ENCODE data around the gene FKBP14.
"Not testable (repeated sequence)": the region's sequence is repeated elsewhere in the genome, so short reads cannot be mapped to it uniquely, and the experiment has no call there.

The FKBP14 gene

GRCh38 chr7:30026229-30027064, at the start of gene FKBP14:
Gene FKBP14, minus strand, starts transcription at chr7:30026702. Its CDS starts 194 bp downstream, at chr7:30026508.
- DNase-seq, result peak; percentile 98

GRCh38 chr7:30074422-30075030, 48.0 kb upstream of the FKBP14 start:
- DNase-seq, result peak; percentile 81

GRCh38 chr7:30072735-30073134, 46.2 kb upstream of the FKBP14 start:
- no peak for DNase-seq

GRCh38 chr7:30070052-30070451, 43.5 kb upstream of the FKBP14 start:
- DNase-seq, result no peak

- DNase-seq, result no peak
Measured at GRCh38 chr7:30069096-30069867, 42.8 kb upstream of the FKBP14 start.

GRCh38 chr7:30068117-30068516, 41.6 kb upstream of the FKBP14 start:
- no peak for DNase-seq

GRCh38 chr7:30066687-30067086, 40.2 kb upstream of the FKBP14 start:
- DNase-seq, result no peak

- no peak for DNase-seq
Measured at GRCh38 chr7:30065746-30066145, 39.2 kb upstream of the FKBP14 start.

- no peak for DNase-seq
Measured at GRCh38 chr7:30062587-30062986, 36.1 kb upstream of the FKBP14 start.

GRCh38 chr7:30061786-30062185, 35.3 kb upstream of the FKBP14 start:
- DNase-seq, result not testable (repeated sequence)

GRCh38 chr7:30057741-30058140, 31.2 kb upstream of the FKBP14 start:
- DNase-seq, result no peak

- no peak for DNase-seq
Measured at GRCh38 chr7:30053068-30053467, 26.6 kb upstream of the FKBP14 start.

- DNase-seq, result no peak
Measured at GRCh38 chr7:30049173-30049572, 22.7 kb upstream of the FKBP14 start.

GRCh38 chr7:30048582-30048981, 22.1 kb upstream of the FKBP14 start:
- DNase-seq, result no peak

- DNase-seq, result no peak
Measured at GRCh38 chr7:30047124-30047523, 20.6 kb upstream of the FKBP14 start.

GRCh38 chr7:30046127-30046770, 19.7 kb upstream of the FKBP14 start:
- DNase-seq, result no peak

- no peak for DNase-seq
Measured at GRCh38 chr7:30041526-30042269, 15.2 kb upstream of the FKBP14 start.

GRCh38 chr7:30040938-30041337, 14.4 kb upstream of the FKBP14 start:
- DNase-seq, result no peak

- no peak for DNase-seq
Measured at GRCh38 chr7:30038196-30038980, 11.9 kb upstream of the FKBP14 start.

GRCh38 chr7:30036220-30036619, 9.7 kb upstream of the FKBP14 start:
- DNase-seq, result no peak

- DNase-seq, result no peak
Measured at GRCh38 chr7:30034501-30034900, 8.0 kb upstream of the FKBP14 start.

Data from DMS79 (cell line).